ENCODE data around the gene TNS3.

DNA sequence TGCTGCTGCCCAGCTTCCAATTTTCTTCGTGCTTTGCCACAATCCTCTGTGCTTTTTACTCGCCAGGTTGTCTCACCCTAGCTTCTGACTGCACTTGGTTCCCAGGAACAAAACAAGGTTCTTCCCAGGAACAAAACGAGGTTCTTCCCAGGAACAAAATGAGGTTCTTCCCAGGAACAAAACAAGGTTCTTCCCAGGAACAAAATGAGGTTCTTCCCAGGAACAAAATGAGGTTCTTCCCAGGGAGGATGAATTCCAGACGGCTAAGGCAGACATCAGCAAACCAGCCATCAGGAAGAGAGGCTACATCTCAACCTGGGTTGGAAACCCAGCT is 41.9 kb downstream of the TNS3 start:
- TF ChIP-seq POLR2AphosphoS5 (IDR thresholded peaks at IDR 0.05; ENCODE audit: borderline replicate concordance, low read depth, low read length) (no peak), EZH2 (IDR thresholded peaks at IDR 0.05) (no peak)
